ENCODE results near the gene ADARB2. TPM values are rescaled to one million over a fixed set of nuclear protein-coding genes. Genes with fewer than 3 reads are reported as not detected.

Gene ADARB2
- total and polyA plus RNA-seq, 7 donors = 0.05 to 0.39 (median 0.15) TPM; not detected in 2

- no peak overlapping the region for H3K27ac ChIP-seq
- H3K4me3 ChIP-seq = no peak overlapping the region
- no peaks in the 10 kb centered on the region for H3K36me3 ChIP-seq (ENCODE audit: insufficient read depth in 1 of 2, low read depth in 1 of 2)
- WGBS, 3 donors = 59 to 71% (median 64%) methylated on average over 3 of the region's 3 CpGs
- ATAC-seq (no peak), DNase-seq (no peak)
- intact Hi-C loops (cut with DNase I) = no loop called here
- no peak for TF ChIP-seq CTCF (IDR thresholded peaks at IDR 0.05)
- H3K9me3 ChIP-seq = no peaks in the 10 kb centered on the region
- peaks cover 0 to 5% (median 0%) of the 10 kb centered on the region in 3 donors for H3K27me3 ChIP-seq (ENCODE audit: insufficient read depth in 3 of 3, low read length in 2 of 3)
- no peaks in the 10 kb centered on the region for H3K4me1 ChIP-seq
Measured at GRCh38 chr10:1278306-1278705, 459.0 kb downstream of the ADARB2 start.

- intact Hi-C loops (cut with DNase I) = no loop called here
- TF ChIP-seq CTCF (IDR thresholded peaks at IDR 0.05) = no peak
- Histone ChIP-seq H3K27ac (no peak overlapping the region), H3K9me3 (no peaks in the 10 kb centered on the region), H3K27me3 (ENCODE audit: insufficient read depth in 3 of 3, low read length in 2 of 3) (peaks cover 0 to 5% (median 0%) of the 10 kb centered on the region in 3 donors), H3K4me3 (no peak overlapping the region), H3K36me3 (ENCODE audit: insufficient read depth in 1 of 2, low read depth in 1 of 2) (no peaks in the 10 kb centered on the region), H3K4me1 (no peaks in the 10 kb centered on the region)
- no peak for DNase-seq
- ATAC-seq = no peak
- WGBS, 3 donors = 60 to 78% (median 75%) methylated on average over 17 of the region's 17 CpGs
Measured at GRCh38 chr10:1274701-1275544, 462.4 kb downstream of the ADARB2 start.

GRCh38 chr10:1274111-1274661 is 463.1 kb downstream of the ADARB2 start:
- H3K36me3 ChIP-seq (ENCODE audit: insufficient read depth in 1 of 2, low read depth in 1 of 2) = no peaks in the 10 kb centered on the region
- no peak overlapping the region for H3K27ac ChIP-seq
- H3K9me3 ChIP-seq = no peaks in the 10 kb centered on the region
- no peak for DNase-seq
- no peaks in the 10 kb centered on the region for H3K4me1 ChIP-seq
- H3K4me3 ChIP-seq = no peak overlapping the region
- no peak for TF ChIP-seq CTCF (IDR thresholded peaks at IDR 0.05)
- 37 to 56% (median 47%) methylated on average over 13 of the region's 13 CpGs for WGBS, 3 donors
- intact Hi-C loops (cut with DNase I) = no loop called here
- ATAC-seq = no peak
- peaks cover 0 to 5% (median 0%) of the 10 kb centered on the region in 3 donors for H3K27me3 ChIP-seq (ENCODE audit: insufficient read depth in 3 of 3, low read length in 2 of 3)

GRCh38 chr10:1273372-1274105 is 463.8 kb downstream of the ADARB2 start:
- Histone ChIP-seq H3K4me3 (no peak overlapping the region), H3K9me3 (no peaks in the 10 kb centered on the region), H3K27me3 (ENCODE audit: insufficient read depth in 3 of 3, low read length in 2 of 3) (peaks cover 0 to 5% (median 0%) of the 10 kb centered on the region in 3 donors), H3K27ac (no peak overlapping the region), H3K4me1 (no peaks in the 10 kb centered on the region), H3K36me3 (ENCODE audit: insufficient read depth in 1 of 2, low read depth in 1 of 2) (no peaks in the 10 kb centered on the region)
- 67 to 78% (median 71%) methylated on average over 19 of the region's 19 CpGs for WGBS, 3 donors
- DNase-seq (no peak), ATAC-seq (no peak)
- TF ChIP-seq CTCF (IDR thresholded peaks at IDR 0.05) = no peak
- intact Hi-C loops (cut with DNase I) = no loop called here
